Smooth muscle cell (in vitro differentiated cells): Measurements from ENCODE around the gene OTOF. TPM values are rescaled to one million over a fixed set of nuclear protein-coding genes. Genes with fewer than 3 reads are reported as not detected.
A peak's percentile ranks its signal among the peaks of the same experiment; 100 is the strongest.

Experiments used
- DNase-seq: peaks from one replicate; lab custom pipeline; 2025; ENCODE audit not compliant: unreplicated experiment; lab: John Stamatoyannopoulos, UW
- H2AFZ ChIP-seq: fragments of 200-600 bp; sonication (generic); 2 replicates; pipeline ENCODE4 v1.6.0; 2016; ENCODE audit warnings: antibody characterized with exemption, low read depth, mild to moderate bottlenecking
- H3F3A ChIP-seq: fragments of 200-600 bp; sonication (generic); 2 replicates; pipeline ENCODE4 v1.6.0; 2017; ENCODE audit warnings: antibody characterized with exemption, low read depth
- H3K27ac ChIP-seq: fragments of 200-600 bp; sonication (generic); 2 replicates; pipeline ENCODE4 v1.5.1; 2016; ENCODE audit warnings: low read depth, mild to moderate bottlenecking
- H3K27me3 ChIP-seq: fragments of 200-600 bp; sonication (generic); 2 replicates; pipeline ENCODE4 v1.6.1; 2016; ENCODE audit warnings: low read depth, mild to moderate bottlenecking
- H3K36me3 ChIP-seq: fragments of 200-600 bp; sonication (generic); 2 replicates; pipeline ENCODE4 v1.5.1; 2016; ENCODE audit warnings: low read depth
- H3K4me1 ChIP-seq: fragments of 200-600 bp; sonication (generic); 2 replicates; pipeline ENCODE4 v1.5.1; 2016; ENCODE audit warnings: low read depth
- H3K4me2 ChIP-seq: fragments of 200-600 bp; sonication (generic); 2 replicates; pipeline ENCODE4 v1.6.0; 2016; ENCODE audit warnings: mild to moderate bottlenecking
- H3K4me3 ChIP-seq: fragments of 200-600 bp; sonication (generic); 2 replicates; pipeline ENCODE4 v1.5.1; 2016; ENCODE audit warnings: mild to moderate bottlenecking
- H3K79me2 ChIP-seq: fragments of 200-600 bp; sonication (generic); 2 replicates; pipeline ENCODE4 v1.6.0; 2016; ENCODE audit warnings: low read depth, mild to moderate bottlenecking
- H3K9ac ChIP-seq: fragments of 200-600 bp; sonication (generic); 2 replicates; pipeline ENCODE4 v1.6.0; 2016; ENCODE audit warnings: low read depth
- H3K9me3 ChIP-seq: fragments of 200-600 bp; sonication (generic); replicated peaks from 2 replicates; pipeline ENCODE4 v1.5.1; 2016; ENCODE audit warnings: low read depth
- H4K20me1 ChIP-seq: fragments of 200-600 bp; sonication (generic); 2 replicates; pipeline ENCODE4 v1.6.0; 2016; ENCODE audit warnings: low read depth
- WGBS: methylation state at CpG from one replicate; pipeline ENCODE4 v1.1.7; 2016; ENCODE audit warnings: low lambda C conversion rate; 5-methylcytosine and 5-hydroxymethylcytosine counted together
- polyA plus RNA-seq: library from polyadenylated mRNA; unstranded; fragments of >200 nt; fragmentation: Nextera tagmentation; extraction: Ambion mirVana; gene quantifications from 2 replicates; pipeline ENCODE4 v1.2.1, GENCODE V29; 2016
- total RNA-seq: library from RNA; depleted of rRNA; stranded (reverse); fragments of >200 nt; gene quantifications from 2 replicates; pipeline ENCODE4 v1.2.3, GENCODE V29; 2014
- TF ChIP-seq, protein P1 (sequence below): fragments of 200-600 bp; sonication (generic); IDR thresholded peaks from 2 replicates; pipeline ENCODE4 v1.5.1; 2017; ENCODE audit warnings: borderline replicate concordance, mild to moderate bottlenecking, antibody characterized with exemption; ENCODE audit not compliant: insufficient read depth, poor library complexity, severe bottlenecking

The OTOF gene
- total and polyA plus RNA-seq, 2 experiments from 2014 or later, result 0.05 TPM; not detected in 1

DNA sequence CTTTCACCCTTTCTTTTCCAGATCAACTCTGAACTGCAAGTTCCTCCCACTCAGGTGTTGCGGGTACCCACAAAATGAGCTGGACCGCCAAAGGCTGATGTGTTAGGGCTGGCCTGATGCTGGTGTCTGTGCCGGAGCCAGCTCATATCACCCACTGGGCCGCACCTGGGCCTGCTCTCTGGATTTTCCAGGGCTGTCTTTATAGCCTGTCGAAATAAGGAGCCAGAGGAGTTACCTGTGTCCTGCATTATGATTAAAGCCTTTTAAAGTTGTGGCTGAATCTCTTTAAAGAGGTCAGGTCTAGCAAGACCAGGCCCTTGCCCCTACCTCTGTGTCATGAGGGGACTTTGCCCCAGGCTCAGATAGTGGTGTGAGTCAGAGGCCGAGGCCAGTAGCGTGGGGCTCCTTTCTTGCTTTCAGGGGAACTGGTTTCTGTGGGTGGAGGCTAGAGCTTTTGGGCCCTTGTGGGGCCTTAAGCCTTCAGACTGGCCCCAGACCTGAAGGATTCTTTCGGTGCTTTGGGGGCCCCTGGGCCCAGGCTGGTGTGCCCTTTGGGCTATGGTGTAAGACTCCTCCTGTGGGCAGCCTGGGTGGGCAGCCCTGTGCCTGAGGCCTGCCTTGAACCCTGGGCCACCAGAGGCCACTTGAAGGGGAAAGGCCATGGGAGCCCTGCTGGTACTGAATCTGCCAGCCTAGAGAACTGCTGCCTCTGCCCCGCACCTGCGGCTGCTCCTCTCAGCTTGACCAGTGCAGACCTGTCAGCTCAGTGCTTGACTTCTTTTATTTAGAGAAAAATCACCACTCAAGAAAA is 21.3 kb downstream of the OTOF start:
- no peak overlapping the region for H3K4me3 ChIP-seq
- TF ChIP-seq, protein P1, sequence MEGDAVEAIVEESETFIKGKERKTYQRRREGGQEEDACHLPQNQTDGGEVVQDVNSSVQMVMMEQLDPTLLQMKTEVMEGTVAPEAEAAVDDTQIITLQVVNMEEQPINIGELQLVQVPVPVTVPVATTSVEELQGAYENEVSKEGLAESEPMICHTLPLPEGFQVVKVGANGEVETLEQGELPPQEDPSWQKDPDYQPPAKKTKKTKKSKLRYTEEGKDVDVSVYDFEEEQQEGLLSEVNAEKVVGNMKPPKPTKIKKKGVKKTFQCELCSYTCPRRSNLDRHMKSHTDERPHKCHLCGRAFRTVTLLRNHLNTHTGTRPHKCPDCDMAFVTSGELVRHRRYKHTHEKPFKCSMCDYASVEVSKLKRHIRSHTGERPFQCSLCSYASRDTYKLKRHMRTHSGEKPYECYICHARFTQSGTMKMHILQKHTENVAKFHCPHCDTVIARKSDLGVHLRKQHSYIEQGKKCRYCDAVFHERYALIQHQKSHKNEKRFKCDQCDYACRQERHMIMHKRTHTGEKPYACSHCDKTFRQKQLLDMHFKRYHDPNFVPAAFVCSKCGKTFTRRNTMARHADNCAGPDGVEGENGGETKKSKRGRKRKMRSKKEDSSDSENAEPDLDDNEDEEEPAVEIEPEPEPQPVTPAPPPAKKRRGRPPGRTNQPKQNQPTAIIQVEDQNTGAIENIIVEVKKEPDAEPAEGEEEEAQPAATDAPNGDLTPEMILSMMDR, result no peak
- no peaks in the 10 kb centered on the region for H3F3A ChIP-seq
- 64% methylated on average over 10 of the region's 10 CpGs for WGBS
- H3K27me3 ChIP-seq, result no peaks in the 10 kb centered on the region
- H3K27ac ChIP-seq, result peak overlapping the region; percentile 52
- no peak overlapping the region for H2AFZ ChIP-seq
- peaks cover 10% of the 10 kb centered on the region for H3K4me1 ChIP-seq
- H3K4me2 ChIP-seq, result peak overlapping the region; percentile 56
- H3K36me3 ChIP-seq, result no peaks in the 10 kb centered on the region
- DNase-seq, result no peak
- no peaks in the 10 kb centered on the region for H3K79me2 ChIP-seq
- no peak overlapping the region for H3K9ac ChIP-seq
- H3K9me3 ChIP-seq, result no peaks in the 10 kb centered on the region
- no peaks in the 10 kb centered on the region for H4K20me1 ChIP-seq

GRCh38 chr2:26455670-26456439 is 22.1 kb downstream of the OTOF start:
- Histone ChIP-seq H3K4me3 (no peak overlapping the region), H3F3A (no peaks in the 10 kb centered on the region), H3K4me1 (peaks cover 10% of the 10 kb centered on the region), H3K36me3 (no peaks in the 10 kb centered on the region), H3K9ac (no peak overlapping the region), H3K27ac (no peak overlapping the region), H3K4me2 (no peak overlapping the region), H3K27me3 (no peaks in the 10 kb centered on the region), H3K9me3 (no peaks in the 10 kb centered on the region), H2AFZ (no peak overlapping the region), H3K79me2 (no peaks in the 10 kb centered on the region), H4K20me1 (no peaks in the 10 kb centered on the region)
- no peak for DNase-seq
- TF ChIP-seq, protein P1, result no peak
- WGBS, result 92% methylated on average over 18 of the region's 18 CpGs

GRCh38 chr2:26455037-26455669 is 22.8 kb downstream of the OTOF start:
- H3K27me3 ChIP-seq, result no peaks in the 10 kb centered on the region
- no peak overlapping the region for H3K27ac ChIP-seq
- H3F3A ChIP-seq, result no peaks in the 10 kb centered on the region
- H3K36me3 ChIP-seq, result no peaks in the 10 kb centered on the region
- H3K4me3 ChIP-seq, result no peak overlapping the region
- 91% methylated on average over 11 of the region's 11 CpGs for WGBS
- no peak overlapping the region for H2AFZ ChIP-seq
- TF ChIP-seq, protein P1, result no peak
- no peak for DNase-seq
- no peak overlapping the region for H3K9ac ChIP-seq
- peaks cover 10% of the 10 kb centered on the region for H3K4me1 ChIP-seq
- no peaks in the 10 kb centered on the region for H4K20me1 ChIP-seq
- H3K9me3 ChIP-seq, result no peaks in the 10 kb centered on the region
- no peak overlapping the region for H3K4me2 ChIP-seq
- no peaks in the 10 kb centered on the region for H3K79me2 ChIP-seq
